B cell (primary cell): Measurements from ENCODE around the gene LRRC4C.

Experiments
- CTCF ChIP-seq: fragments of 200-600 bp; IDR thresholded peaks from one replicate; pipeline ENCODE4 v1.8.0; 2022; ENCODE audit warnings: antibody characterized with exemption, mild to moderate bottlenecking
- EZH2 ChIP-seq: IDR thresholded peaks from 2 replicates; pipeline ENCODE4 v1.6.1; 2012; ENCODE audit warnings: borderline replicate concordance, low read depth, mild to moderate bottlenecking, moderate library complexity, low read length; ENCODE audit not compliant: insufficient read depth, poor library complexity, severe bottlenecking

GRCh38 chr11:40391679-40392078 lies 1067.8 kb downstream of the LRRC4C start:
- TF ChIP-seq CTCF (no peak), EZH2 (no peak)
